IMR-90 (cell line): ENCODE results near the gene LAP3. TPM values are rescaled to one million over a fixed set of nuclear protein-coding genes. Genes with fewer than 3 reads are reported as not detected.

Source experiments
- ATAC-seq: fragments of 200-7000 bp; cut with Tn5 transposase; 2 replicates; pipeline ENCODE4 v1.9.1; 2020; ENCODE audit warnings: low read depth, mild to moderate bottlenecking, moderate library complexity
- BruUV-seq: library from RNA; stranded (reverse); fragments of 400-500 nt; replicated peaks from 2 replicates; lab custom pipeline; 2021; lab: Mats Ljungman, UMichigan
- CTCF ChIA-PET: fragments of 300-600 bp; formaldehyde crosslinking; extraction: SDS; loops from one replicate; lab custom pipeline; 2021; ENCODE audit warnings: antibody characterized with exemption; lab: Yijun Ruan, JAX
- POLR2A ChIA-PET: fragments of 300-600 bp; sonication (Branson Sonifier 250); formaldehyde crosslinking; loops from one replicate; lab custom pipeline; 2022; ENCODE audit warnings: antibody characterized with exemption; ENCODE audit not compliant: unreplicated experiment; lab: Charles Lee
- DNase-seq: peaks from one replicate; pipeline ENCODE4 v3.0.0; 2013
- H2AFZ ChIP-seq: replicated peaks from 2 replicates; pipeline ENCODE3; 2013; ENCODE audit warnings: low read length, mild to moderate bottlenecking; ENCODE audit not compliant: poor library complexity
- H2AK5ac ChIP-seq: 2 replicates; pipeline ENCODE4 v1.6.1; 2013; ENCODE audit warnings: low read depth, low read length, inconsistent platforms
- H2AK9ac ChIP-seq: replicated peaks from 2 replicates; pipeline ENCODE3; 2013; ENCODE audit warnings: mild to moderate bottlenecking, low read depth, low read length, moderate library complexity; ENCODE audit not compliant: poor library complexity
- H2BK120ac ChIP-seq: 2 replicates; pipeline ENCODE4 v1.6.1; 2013; ENCODE audit warnings: low read depth, low read length, inconsistent platforms
- H2BK15ac ChIP-seq: 3 replicates; pipeline ENCODE4 v1.6.1; 2013; ENCODE audit warnings: low read depth, low read length, inconsistent platforms
- H2BK20ac ChIP-seq: 2 replicates; pipeline ENCODE4 v1.6.1; 2013; ENCODE audit warnings: low read depth, mild to moderate bottlenecking, inconsistent platforms, low read length, moderate library complexity
- H2BK5ac ChIP-seq: 2 replicates; pipeline ENCODE4 v1.6.1; 2013; ENCODE audit warnings: mild to moderate bottlenecking, low read depth, low read length, inconsistent platforms; ENCODE audit not compliant: poor library complexity, severe bottlenecking
- H3K14ac ChIP-seq: replicated peaks from 2 replicates; pipeline ENCODE4 v1.6.1; 2013; ENCODE audit warnings: low read depth, low read length, inconsistent platforms
- H3K18ac ChIP-seq: 2 replicates; pipeline ENCODE4 v1.6.1; 2013; ENCODE audit warnings: low read depth, low read length, control low read depth
- H3K23ac ChIP-seq: 2 replicates; pipeline ENCODE4 v1.6.1; 2013; ENCODE audit warnings: low read depth, low read length, inconsistent platforms
- H3K27ac ChIP-seq: 2 replicates; pipeline ENCODE4 v1.5.1; 2013; ENCODE audit warnings: mild to moderate bottlenecking, control low read depth, low read length; ENCODE audit not compliant: insufficient read depth
- H3K27me3 ChIP-seq: 2 replicates; pipeline ENCODE4 v1.6.1; 2013; ENCODE audit warnings: low read length; ENCODE audit not compliant: control insufficient read depth, insufficient read depth
- H3K36me3 ChIP-seq: 2 replicates; pipeline ENCODE4 v1.6.1; 2013; ENCODE audit warnings: low read length, mixed read lengths; ENCODE audit not compliant: control insufficient read depth, insufficient read depth
- H3K4ac ChIP-seq: 2 replicates; pipeline ENCODE4 v1.6.1; 2013; ENCODE audit warnings: low read depth, low read length, inconsistent platforms
- H3K4me1 ChIP-seq: 2 replicates; pipeline ENCODE4 v1.6.1; 2013; ENCODE audit warnings: low read length, mixed read lengths; ENCODE audit not compliant: control insufficient read depth, insufficient read depth
- H3K4me2 ChIP-seq: 2 replicates; pipeline ENCODE4 v1.6.1; 2013; ENCODE audit warnings: low read depth, mild to moderate bottlenecking, control low read depth, low read length, moderate library complexity
- H3K4me3 ChIP-seq: 2 replicates; pipeline ENCODE4 v1.5.1; 2013; ENCODE audit warnings: low read depth, mild to moderate bottlenecking, control low read depth, low read length, moderate library complexity; ENCODE audit not compliant: insufficient read depth
- H3K56ac ChIP-seq: 2 replicates; pipeline ENCODE4 v1.6.1; 2013; ENCODE audit warnings: low read length, inconsistent platforms; ENCODE audit not compliant: insufficient read depth; ENCODE audit errors: extremely low read depth
- H3K79me1 ChIP-seq, 2 experiments: 2 replicates each; pipeline ENCODE4 v1.6.1; 2013; ENCODE audit warnings: low read length in 2 of 2, inconsistent platforms in 1 of 2, low read depth in 1 of 2
- H3K9ac ChIP-seq: 2 replicates; pipeline ENCODE4 v1.6.1; 2013; ENCODE audit warnings: low read depth, low read length, control low read depth
- H3K9me1 ChIP-seq: 2 replicates; pipeline ENCODE4 v1.6.1; 2013; ENCODE audit warnings: low read length, inconsistent platforms; ENCODE audit not compliant: insufficient read depth
- H3K9me3 ChIP-seq: 2 replicates; pipeline ENCODE4 v1.6.1; 2013; ENCODE audit warnings: low read length; ENCODE audit not compliant: control insufficient read depth, insufficient read depth
- H4K20me1 ChIP-seq: 2 replicates; pipeline ENCODE4 v1.6.1; 2013; ENCODE audit warnings: low read length, inconsistent platforms; ENCODE audit not compliant: insufficient read depth
- H4K5ac ChIP-seq: 2 replicates; pipeline ENCODE4 v1.6.1; 2013; ENCODE audit warnings: mild to moderate bottlenecking, low read depth, low read length, control low read depth
- H4K8ac ChIP-seq, 2 experiments: 2 replicates each; pipeline ENCODE4 v1.6.1; 2013; ENCODE audit warnings: low read depth in 2 of 2, low read length in 2 of 2, control low read depth in 1 of 2, inconsistent platforms in 1 of 2
- H4K91ac ChIP-seq: 2 replicates; pipeline ENCODE4 v1.6.1; 2013; ENCODE audit warnings: low read depth, low read length, inconsistent platforms; ENCODE audit not compliant: insufficient read depth
- MXI1 ChIP-seq: IDR thresholded peaks from 2 replicates; pipeline ENCODE4 v1.6.1; 2012; ENCODE audit warnings: low read depth, mild to moderate bottlenecking, low read length, moderate library complexity, borderline replicate concordance
- WGBS, 2 experiments: methylation state at CpG; one replicate each; pipeline versions ENCODE4 v1.1.5 to v1.1.7; 2013; ENCODE audit warnings: missing lambda C conversion rate in 2 of 2; ENCODE audit not compliant: insufficient read length in 1 of 2; ENCODE audit errors: extremely low coverage in 2 of 2; 5-methylcytosine and 5-hydroxymethylcytosine counted together
- dilution Hi-C: fragments of 300-500 bp; cut with HindIII; formaldehyde crosslinking; loops from one replicate; pipeline ENCODE4 v1.14.3; 2018; ENCODE audit warnings: low sequenced_read_pairs; ENCODE audit not compliant: unreplicated experiment
- in situ Hi-C: fragments of 300-500 bp; cut with MboI; formaldehyde crosslinking; loops from 3 replicates; pipeline ENCODE4 v1.14.3; 2019; ENCODE audit warnings: low sequenced_read_pairs, inconsistent platforms, mixed read lengths
- intact Hi-C: fragments of 100-400 bp; cut with micrococcal nuclease; formaldehyde crosslinking; loops from 2 replicates; pipeline ENCODE4 v1.10.0; 2022
- polyA plus RNA-seq, 3 experiments: library from polyadenylated mRNA; depleted of rRNA; stranded (reverse); fragments of >200 nt; gene quantifications; 2 replicates each; pipeline ENCODE4 v1.2.3, GENCODE V29; 2012; ENCODE audit warnings: low replicate concordance in 1 of 3
- total RNA-seq: library from RNA; depleted of rRNA; stranded (reverse); fragments of >200 nt; gene quantifications from 2 replicates; pipeline ENCODE4 v1.2.3, GENCODE V29; 2012
- TF ChIP-seq, protein P1 (sequence below): fragments of 150-350 bp; IDR thresholded peaks from 2 replicates; pipeline ENCODE4 v1.6.1; 2016; ENCODE audit warnings: low read depth, mild to moderate bottlenecking, low read length, moderate library complexity, borderline replicate concordance

LAP3 gene
- total and polyA plus RNA-seq, 2 of the 4 experiments (the other 2 are of a cell fraction) = 57.9 to 91.6 TPM

GRCh38 chr4:17577665-17578481, 875 bp downstream of the LAP3 start:
- H2AK5ac ChIP-seq = no peak overlapping the region
- TF ChIP-seq MXI1 = peak; percentile 37; the same call in 1 of the 2 replicates
- TF ChIP-seq, protein P1, sequence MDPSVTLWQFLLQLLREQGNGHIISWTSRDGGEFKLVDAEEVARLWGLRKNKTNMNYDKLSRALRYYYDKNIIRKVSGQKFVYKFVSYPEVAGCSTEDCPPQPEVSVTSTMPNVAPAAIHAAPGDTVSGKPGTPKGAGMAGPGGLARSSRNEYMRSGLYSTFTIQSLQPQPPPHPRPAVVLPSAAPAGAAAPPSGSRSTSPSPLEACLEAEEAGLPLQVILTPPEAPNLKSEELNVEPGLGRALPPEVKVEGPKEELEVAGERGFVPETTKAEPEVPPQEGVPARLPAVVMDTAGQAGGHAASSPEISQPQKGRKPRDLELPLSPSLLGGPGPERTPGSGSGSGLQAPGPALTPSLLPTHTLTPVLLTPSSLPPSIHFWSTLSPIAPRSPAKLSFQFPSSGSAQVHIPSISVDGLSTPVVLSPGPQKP = no peak
- no peak overlapping the region for H2BK20ac ChIP-seq
- ChIA-PET CTCF (no interaction called here), POLR2A (interaction anchor here (0.7 kb wide), 1 partner anchor 8 kb away, joined by 3 read pairs; no protein-coding TSS in a partner anchor)
- peak overlapping the region; percentile 31 for H3K4ac ChIP-seq
- no peaks in the 10 kb centered on the region for H3K27me3 ChIP-seq
- peaks cover 4% of the 10 kb centered on the region for H3K36me3 ChIP-seq
- 20% methylated on average over 4 of the region's 33 CpGs; no CpG with 5 or more reads in 1 of the 2 experiments for WGBS, 2 experiments
- H3K23ac ChIP-seq = peak overlapping the region; percentile 79
- H2AK9ac ChIP-seq = peak overlapping the region; percentile 87
- H3K9ac ChIP-seq = peak overlapping the region; percentile 66
- H3K56ac ChIP-seq = 0 out of 2 replicates have a peak overlapping the region, but pooled peaks have one; percentile 49
- H2BK120ac ChIP-seq = no peak overlapping the region
- peak overlapping the region; percentile 28; the same call in 1 of the 2 replicates for H3K14ac ChIP-seq
- H3K27ac ChIP-seq = peak overlapping the region; percentile 62
- peak overlapping the region; percentile 98 for H2AFZ ChIP-seq
- DNase-seq = peak; percentile 4
- H4K8ac ChIP-seq = peak overlapping the region in 1 of 2 experiments; percentile 55; a peak in 1 of 4 replicates
- H3K79me1 ChIP-seq = peaks cover 16 to 21% of the 10 kb centered on the region in 2 experiments
- intact Hi-C loops = loop anchor here (1.0 to 5.0 kb wide), 4 partner anchors 29 to 1015 kb away; partner anchors contain the start of genes LCORL and MED28
- ATAC-seq = peak; percentile 32
- TSS peak; percentile 46 for BruUV-seq
- peaks cover 3% of the 10 kb centered on the region for H3K9me1 ChIP-seq
- no peak overlapping the region for H2BK15ac ChIP-seq
- in situ Hi-C loops = loop anchor here (25.0 kb wide), 2 partner anchors 234 to 434 kb away; partner anchors contain the start of genes DCAF16, LCORL and NCAPG
- H4K20me1 ChIP-seq = no peaks in the 10 kb centered on the region; the same call in 1 of the 2 replicates
- dilution Hi-C loops = no loop called here
- peak overlapping the region; percentile 94 for H3K4me2 ChIP-seq
- peak overlapping the region; percentile 65 for H3K4me3 ChIP-seq
- H3K18ac ChIP-seq = no peak overlapping the region
- H3K4me1 ChIP-seq = peaks cover 6% of the 10 kb centered on the region; the same call in 1 of the 2 replicates
- H4K91ac ChIP-seq = no peak overlapping the region
- peak overlapping the region; percentile 33 for H2BK5ac ChIP-seq
- no peaks in the 10 kb centered on the region for H3K9me3 ChIP-seq
- H4K5ac ChIP-seq = no peak overlapping the region; the same call in 1 of the 2 replicates
